GM23338 (cell line): ENCODE data around the gene RPS28. TPM values are rescaled to one million over a fixed set of nuclear protein-coding genes. Genes with fewer than 3 reads are reported as not detected.

Experiments
- ATAC-seq: fragments of 200-7000 bp; cut with Tn5 transposase; 3 replicates; pipeline ENCODE4 v1.9.1; 2020
- DNase-seq: peaks from one replicate; pipeline ENCODE4 v3.0.0-alpha.2; 2015; ENCODE audit warnings: low spot score
- H2AFZ ChIP-seq: fragments of 200-600 bp; sonication (generic); 2 replicates; pipeline ENCODE4 v1.8.0; 2016; ENCODE audit warnings: antibody characterized with exemption, mild to moderate bottlenecking, moderate library complexity
- H3F3A ChIP-seq: fragments of 200-600 bp; sonication (generic); replicated peaks from 2 replicates; pipeline ENCODE4 v1.8.0; 2017; ENCODE audit warnings: antibody characterized with exemption, mixed run types, low read depth
- H3K27ac ChIP-seq: fragments of 200-600 bp; sonication (generic); 2 replicates; pipeline ENCODE4 v1.6.1; 2016; ENCODE audit warnings: low read depth
- H3K27me3 ChIP-seq: fragments of 200-600 bp; sonication (generic); 2 replicates; pipeline ENCODE4 v1.8.0; 2016; ENCODE audit warnings: mild to moderate bottlenecking, mixed run types, moderate library complexity; ENCODE audit not compliant: insufficient read depth
- H3K36me3 ChIP-seq: fragments of 200-600 bp; sonication (generic); 2 replicates; pipeline ENCODE4 v1.8.0; 2016; ENCODE audit warnings: mild to moderate bottlenecking; ENCODE audit not compliant: insufficient read depth
- H3K4me1 ChIP-seq: fragments of 200-600 bp; sonication (generic); 2 replicates; pipeline ENCODE4 v1.8.0; 2016; ENCODE audit warnings: mild to moderate bottlenecking, moderate library complexity; ENCODE audit not compliant: insufficient read depth
- H3K4me2 ChIP-seq: fragments of 200-600 bp; sonication (generic); 2 replicates; pipeline ENCODE4 v1.7.1; 2017; ENCODE audit warnings: mixed run types
- H3K4me3 ChIP-seq: fragments of 200-600 bp; sonication (generic); 2 replicates; pipeline ENCODE4 v1.6.1; 2016; ENCODE audit warnings: mixed run types
- H3K79me2 ChIP-seq: fragments of 200-600 bp; sonication (generic); replicated peaks from 2 replicates; pipeline ENCODE4 v1.8.0; 2017; ENCODE audit warnings: mild to moderate bottlenecking; ENCODE audit not compliant: insufficient read depth
- H3K9me2 ChIP-seq: fragments of 200-600 bp; sonication (generic); 2 replicates; pipeline ENCODE4 v1.8.0; 2017; ENCODE audit not compliant: insufficient read depth
- H4K20me1 ChIP-seq: fragments of 200-600 bp; sonication (generic); replicated peaks from 2 replicates; pipeline ENCODE4 v1.8.0; 2017; ENCODE audit warnings: mild to moderate bottlenecking; ENCODE audit not compliant: insufficient read depth
- H3K27ac Mint-ChIP-seq: 2 replicates; pipeline ENCODE4 v1.8.0; 2020; ENCODE audit warnings: inconsistent platforms, mild to moderate bottlenecking, moderate library complexity, mixed read lengths
- H3K27me3 Mint-ChIP-seq: 3 replicates; pipeline ENCODE4 v1.8.0; 2022; ENCODE audit warnings: low read depth, mild to moderate bottlenecking, moderate library complexity, mixed read lengths, inconsistent platforms; ENCODE audit not compliant: insufficient read depth, poor library complexity
- H3K36me3 Mint-ChIP-seq: 3 replicates; pipeline ENCODE4 v1.8.0; 2021; ENCODE audit warnings: low read depth, mild to moderate bottlenecking, inconsistent platforms, moderate library complexity, mixed read lengths
- H3K4me1 Mint-ChIP-seq: 3 replicates; pipeline ENCODE4 v1.8.0; 2020; ENCODE audit warnings: mild to moderate bottlenecking, inconsistent platforms, mixed read lengths
- H3K4me3 Mint-ChIP-seq: 3 replicates; pipeline ENCODE4 v1.8.0; 2021; ENCODE audit warnings: moderate library complexity, mild to moderate bottlenecking, inconsistent platforms, mixed read lengths
- H3K9me3 Mint-ChIP-seq: 3 replicates; pipeline ENCODE4 v1.8.0; 2020; ENCODE audit warnings: moderate library complexity, mild to moderate bottlenecking, inconsistent platforms, mixed read lengths
- CREB1 ChIP-seq: fragments of 250-450 bp; sonication (Bioruptor Pico); IDR thresholded peaks from 2 replicates; pipeline ENCODE4 v1.5.0; 2020; ENCODE audit warnings: low read depth, mild to moderate bottlenecking, moderate library complexity
- EZH2 ChIP-seq: fragments of 200-600 bp; sonication (generic); IDR thresholded peaks from one replicate; pipeline ENCODE4 v1.8.0; 2017; ENCODE audit warnings: antibody characterized with exemption, mild to moderate bottlenecking, low read depth; ENCODE audit not compliant: unreplicated experiment
- EZH2phosphoT487 ChIP-seq: fragments of 200-600 bp; sonication (generic); IDR thresholded peaks from one replicate; pipeline ENCODE4 v1.8.1; 2018; ENCODE audit warnings: antibody characterized with exemption; ENCODE audit not compliant: unreplicated experiment
- JUNB ChIP-seq: IDR thresholded peaks from one replicate; pipeline ENCODE4 v1.6.1; 2016; ENCODE audit warnings: antibody characterized with exemption; ENCODE audit not compliant: unreplicated experiment
- NANOG ChIP-seq: IDR thresholded peaks from 2 replicates; pipeline ENCODE4 v1.6.1; 2016; ENCODE audit warnings: antibody characterized with exemption, borderline replicate concordance
- POLR2AphosphoS5 ChIP-seq: IDR thresholded peaks from 2 replicates; pipeline ENCODE4 v1.6.1; 2016; ENCODE audit warnings: antibody characterized with exemption, low read depth
- STAT1 ChIP-seq: IDR thresholded peaks from one replicate; pipeline ENCODE4 v1.6.1; 2016; ENCODE audit warnings: antibody characterized with exemption; ENCODE audit not compliant: unreplicated experiment
- ZNF114 ChIP-seq: fragments of 250-450 bp; sonication (Bioruptor Pico); IDR thresholded peaks from 2 replicates; pipeline ENCODE4 v1.5.0; 2020; ENCODE audit warnings: mild to moderate bottlenecking, moderate library complexity
- ZNF331 ChIP-seq: fragments of 250-450 bp; sonication (Bioruptor Pico); IDR thresholded peaks from 2 replicates; pipeline ENCODE4 v1.5.0; 2020; ENCODE audit warnings: low read depth, mild to moderate bottlenecking, moderate library complexity
- polyA plus RNA-seq: library from polyadenylated mRNA; unstranded; fragments of >200 nt; fragmentation: Nextera tagmentation; extraction: Ambion mirVana; gene quantifications from 2 replicates; pipeline ENCODE4 v1.2.1, GENCODE V29; 2016
- total RNA-seq: library from RNA; depleted of rRNA; stranded (reverse); fragments of >200 nt; shearing (Covaris generic); gene quantifications from 2 replicates; pipeline ENCODE4 v1.2.3, GENCODE V29; 2014
- TF ChIP-seq, protein P1 (sequence below): IDR thresholded peaks from 2 replicates; pipeline ENCODE4 v1.6.1; 2016; ENCODE audit warnings: antibody characterized with exemption
- TF ChIP-seq, protein P2 (sequence below): fragments of 250-450 bp; sonication (Bioruptor Pico); IDR thresholded peaks from 2 replicates; pipeline ENCODE4 v1.5.0; 2020; ENCODE audit warnings: mild to moderate bottlenecking, moderate library complexity
- TF ChIP-seq, protein P3 (sequence below), 2 experiments: fragments of 200-600 bp in 1 of 2; sonication (generic) in 1 of 2; conservative IDR thresholded peaks; 2 replicates each; pipeline versions ENCODE4 v1.5.1 to v1.6.1; 2016 to 2017; ENCODE audit warnings: antibody characterized with exemption in 2 of 2, low read depth in 2 of 2, mild to moderate bottlenecking in 2 of 2, moderate library complexity in 1 of 2
- TF ChIP-seq, protein P4 (sequence below): IDR thresholded peaks from one replicate; pipeline ENCODE4 v1.6.1; 2018; ENCODE audit warnings: antibody characterized with exemption; ENCODE audit not compliant: unreplicated experiment

Gene RPS28
- total and polyA plus RNA-seq, 2 experiments from 2014 or later = 174 to 1,790 TPM

DNA sequence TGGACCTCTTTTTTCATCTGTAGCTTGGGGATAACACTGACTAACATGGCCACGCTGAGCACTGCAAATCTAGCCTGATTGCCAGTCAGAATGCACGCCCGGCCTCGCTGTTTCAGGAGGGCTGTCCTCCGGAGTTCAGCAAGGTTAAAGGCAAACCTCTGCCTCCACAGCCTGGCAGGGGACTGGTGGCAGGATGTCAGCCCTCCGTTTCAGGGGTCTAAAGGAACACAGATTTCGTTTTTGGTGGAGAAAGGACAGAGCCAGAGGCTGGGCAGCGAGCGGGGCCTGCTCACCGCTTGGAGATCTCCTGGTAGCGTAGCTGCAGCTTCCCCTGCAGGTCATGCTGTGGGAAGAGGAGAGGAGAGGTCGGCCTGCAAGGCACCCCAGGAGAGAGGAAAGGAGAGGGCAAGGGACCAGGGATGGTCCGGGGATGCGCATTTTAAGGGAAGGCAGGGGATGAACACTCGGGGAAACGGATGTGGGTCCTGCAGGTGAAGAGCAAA, 681 bp upstream of the RPS28 start:
- Histone ChIP-seq H3K4me2 (peak overlapping the region; percentile 100), H3K4me1 (peaks cover 24% of the 10 kb centered on the region), H3K79me2 (peaks cover 33% of the 10 kb centered on the region), H3K4me3 (peak overlapping the region; percentile 96), H3K27me3 (no peaks in the 10 kb centered on the region), H3K27ac (peak overlapping the region; percentile 98), H3K9me2 (no peaks in the 10 kb centered on the region), H4K20me1 (peaks cover 24% of the 10 kb centered on the region), H2AFZ (no peak overlapping the region), H3F3A (peaks cover 53% of the 10 kb centered on the region), H3K36me3 (peaks cover 7% of the 10 kb centered on the region)
- Mint-ChIP-seq H3K9me3 (no peaks in the 10 kb centered on the region), H3K36me3 (peaks cover 43% of the 10 kb centered on the region), H3K4me1 (peaks cover 37% of the 10 kb centered on the region), H3K27me3 (peaks cover 22% of the 10 kb centered on the region), H3K27ac (peak overlapping the region; percentile 97), H3K4me3 (peak overlapping the region; percentile 97)
- ATAC-seq (peak; percentile 6; the same call in 2 of the 3 replicates), DNase-seq (peak; percentile 26)
- TF ChIP-seq ZNF331 (CRISPR knock-in tag) (no peak), ZNF114 (CRISPR knock-in tag) (no peak), JUNB (no peak), POLR2AphosphoS5 (no peak), EZH2 (no peak), CREB1 (CRISPR knock-in tag) (no peak), STAT1 (no peak), NANOG (no peak), EZH2phosphoT487 (no peak)
- TF ChIP-seq, protein P1, sequence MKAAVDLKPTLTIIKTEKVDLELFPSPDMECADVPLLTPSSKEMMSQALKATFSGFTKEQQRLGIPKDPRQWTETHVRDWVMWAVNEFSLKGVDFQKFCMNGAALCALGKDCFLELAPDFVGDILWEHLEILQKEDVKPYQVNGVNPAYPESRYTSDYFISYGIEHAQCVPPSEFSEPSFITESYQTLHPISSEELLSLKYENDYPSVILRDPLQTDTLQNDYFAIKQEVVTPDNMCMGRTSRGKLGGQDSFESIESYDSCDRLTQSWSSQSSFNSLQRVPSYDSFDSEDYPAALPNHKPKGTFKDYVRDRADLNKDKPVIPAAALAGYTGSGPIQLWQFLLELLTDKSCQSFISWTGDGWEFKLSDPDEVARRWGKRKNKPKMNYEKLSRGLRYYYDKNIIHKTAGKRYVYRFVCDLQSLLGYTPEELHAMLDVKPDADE = no peak
- TF ChIP-seq, protein P2, sequence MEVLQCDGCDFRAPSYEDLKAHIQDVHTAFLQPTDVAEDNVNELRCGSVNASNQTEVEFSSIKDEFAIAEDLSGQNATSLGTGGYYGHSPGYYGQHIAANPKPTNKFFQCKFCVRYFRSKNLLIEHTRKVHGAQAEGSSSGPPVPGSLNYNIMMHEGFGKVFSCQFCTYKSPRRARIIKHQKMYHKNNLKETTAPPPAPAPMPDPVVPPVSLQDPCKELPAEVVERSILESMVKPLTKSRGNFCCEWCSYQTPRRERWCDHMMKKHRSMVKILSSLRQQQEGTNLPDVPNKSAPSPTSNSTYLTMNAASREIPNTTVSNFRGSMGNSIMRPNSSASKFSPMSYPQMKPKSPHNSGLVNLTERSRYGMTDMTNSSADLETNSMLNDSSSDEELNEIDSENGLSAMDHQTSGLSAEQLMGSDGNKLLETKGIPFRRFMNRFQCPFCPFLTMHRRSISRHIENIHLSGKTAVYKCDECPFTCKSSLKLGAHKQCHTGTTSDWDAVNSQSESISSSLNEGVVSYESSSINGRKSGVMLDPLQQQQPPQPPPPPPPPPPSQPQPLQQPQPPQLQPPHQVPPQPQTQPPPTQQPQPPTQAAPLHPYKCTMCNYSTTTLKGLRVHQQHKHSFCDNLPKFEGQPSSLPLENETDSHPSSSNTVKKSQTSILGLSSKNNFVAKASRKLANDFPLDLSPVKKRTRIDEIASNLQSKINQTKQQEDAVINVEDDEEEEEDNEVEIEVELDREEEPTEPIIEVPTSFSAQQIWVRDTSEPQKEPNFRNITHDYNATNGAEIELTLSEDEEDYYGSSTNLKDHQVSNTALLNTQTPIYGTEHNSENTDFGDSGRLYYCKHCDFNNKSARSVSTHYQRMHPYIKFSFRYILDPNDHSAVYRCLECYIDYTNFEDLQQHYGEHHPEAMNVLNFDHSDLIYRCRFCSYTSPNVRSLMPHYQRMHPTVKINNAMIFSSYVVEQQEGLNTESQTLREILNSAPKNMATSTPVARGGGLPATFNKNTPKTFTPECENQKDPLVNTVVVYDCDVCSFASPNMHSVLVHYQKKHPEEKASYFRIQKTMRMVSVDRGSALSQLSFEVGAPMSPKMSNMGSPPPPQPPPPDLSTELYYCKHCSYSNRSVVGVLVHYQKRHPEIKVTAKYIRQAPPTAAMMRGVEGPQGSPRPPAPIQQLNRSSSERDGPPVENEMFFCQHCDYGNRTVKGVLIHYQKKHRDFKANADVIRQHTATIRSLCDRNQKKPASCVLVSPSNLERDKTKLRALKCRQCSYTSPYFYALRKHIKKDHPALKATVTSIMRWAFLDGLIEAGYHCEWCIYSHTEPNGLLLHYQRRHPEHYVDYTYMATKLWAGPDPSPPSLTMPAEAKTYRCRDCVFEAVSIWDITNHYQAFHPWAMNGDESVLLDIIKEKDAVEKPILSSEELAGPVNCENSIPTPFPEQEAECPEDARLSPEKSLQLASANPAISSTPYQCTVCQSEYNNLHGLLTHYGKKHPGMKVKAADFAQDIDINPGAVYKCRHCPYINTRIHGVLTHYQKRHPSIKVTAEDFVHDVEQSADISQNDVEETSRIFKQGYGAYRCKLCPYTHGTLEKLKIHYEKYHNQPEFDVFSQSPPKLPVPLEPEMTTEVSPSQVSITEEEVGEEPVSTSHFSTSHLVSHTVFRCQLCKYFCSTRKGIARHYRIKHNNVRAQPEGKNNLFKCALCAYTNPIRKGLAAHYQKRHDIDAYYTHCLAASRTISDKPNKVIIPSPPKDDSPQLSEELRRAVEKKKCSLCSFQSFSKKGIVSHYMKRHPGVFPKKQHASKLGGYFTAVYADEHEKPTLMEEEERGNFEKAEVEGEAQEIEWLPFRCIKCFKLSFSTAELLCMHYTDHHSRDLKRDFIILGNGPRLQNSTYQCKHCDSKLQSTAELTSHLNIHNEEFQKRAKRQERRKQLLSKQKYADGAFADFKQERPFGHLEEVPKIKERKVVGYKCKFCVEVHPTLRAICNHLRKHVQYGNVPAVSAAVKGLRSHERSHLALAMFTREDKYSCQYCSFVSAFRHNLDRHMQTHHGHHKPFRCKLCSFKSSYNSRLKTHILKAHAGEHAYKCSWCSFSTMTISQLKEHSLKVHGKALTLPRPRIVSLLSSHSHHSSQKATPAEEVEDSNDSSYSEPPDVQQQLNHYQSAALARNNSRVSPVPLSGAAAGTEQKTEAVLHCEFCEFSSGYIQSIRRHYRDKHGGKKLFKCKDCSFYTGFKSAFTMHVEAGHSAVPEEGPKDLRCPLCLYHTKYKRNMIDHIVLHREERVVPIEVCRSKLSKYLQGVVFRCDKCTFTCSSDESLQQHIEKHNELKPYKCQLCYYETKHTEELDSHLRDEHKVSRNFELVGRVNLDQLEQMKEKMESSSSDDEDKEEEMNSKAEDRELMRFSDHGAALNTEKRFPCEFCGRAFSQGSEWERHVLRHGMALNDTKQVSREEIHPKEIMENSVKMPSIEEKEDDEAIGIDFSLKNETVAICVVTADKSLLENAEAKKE = no peak
- TF ChIP-seq, protein P3, sequence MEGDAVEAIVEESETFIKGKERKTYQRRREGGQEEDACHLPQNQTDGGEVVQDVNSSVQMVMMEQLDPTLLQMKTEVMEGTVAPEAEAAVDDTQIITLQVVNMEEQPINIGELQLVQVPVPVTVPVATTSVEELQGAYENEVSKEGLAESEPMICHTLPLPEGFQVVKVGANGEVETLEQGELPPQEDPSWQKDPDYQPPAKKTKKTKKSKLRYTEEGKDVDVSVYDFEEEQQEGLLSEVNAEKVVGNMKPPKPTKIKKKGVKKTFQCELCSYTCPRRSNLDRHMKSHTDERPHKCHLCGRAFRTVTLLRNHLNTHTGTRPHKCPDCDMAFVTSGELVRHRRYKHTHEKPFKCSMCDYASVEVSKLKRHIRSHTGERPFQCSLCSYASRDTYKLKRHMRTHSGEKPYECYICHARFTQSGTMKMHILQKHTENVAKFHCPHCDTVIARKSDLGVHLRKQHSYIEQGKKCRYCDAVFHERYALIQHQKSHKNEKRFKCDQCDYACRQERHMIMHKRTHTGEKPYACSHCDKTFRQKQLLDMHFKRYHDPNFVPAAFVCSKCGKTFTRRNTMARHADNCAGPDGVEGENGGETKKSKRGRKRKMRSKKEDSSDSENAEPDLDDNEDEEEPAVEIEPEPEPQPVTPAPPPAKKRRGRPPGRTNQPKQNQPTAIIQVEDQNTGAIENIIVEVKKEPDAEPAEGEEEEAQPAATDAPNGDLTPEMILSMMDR (conservative IDR thresholded peaks at IDR 0.05; ENCODE audit: low read depth in 2 of 2) = no peak
- TF ChIP-seq, protein P4, sequence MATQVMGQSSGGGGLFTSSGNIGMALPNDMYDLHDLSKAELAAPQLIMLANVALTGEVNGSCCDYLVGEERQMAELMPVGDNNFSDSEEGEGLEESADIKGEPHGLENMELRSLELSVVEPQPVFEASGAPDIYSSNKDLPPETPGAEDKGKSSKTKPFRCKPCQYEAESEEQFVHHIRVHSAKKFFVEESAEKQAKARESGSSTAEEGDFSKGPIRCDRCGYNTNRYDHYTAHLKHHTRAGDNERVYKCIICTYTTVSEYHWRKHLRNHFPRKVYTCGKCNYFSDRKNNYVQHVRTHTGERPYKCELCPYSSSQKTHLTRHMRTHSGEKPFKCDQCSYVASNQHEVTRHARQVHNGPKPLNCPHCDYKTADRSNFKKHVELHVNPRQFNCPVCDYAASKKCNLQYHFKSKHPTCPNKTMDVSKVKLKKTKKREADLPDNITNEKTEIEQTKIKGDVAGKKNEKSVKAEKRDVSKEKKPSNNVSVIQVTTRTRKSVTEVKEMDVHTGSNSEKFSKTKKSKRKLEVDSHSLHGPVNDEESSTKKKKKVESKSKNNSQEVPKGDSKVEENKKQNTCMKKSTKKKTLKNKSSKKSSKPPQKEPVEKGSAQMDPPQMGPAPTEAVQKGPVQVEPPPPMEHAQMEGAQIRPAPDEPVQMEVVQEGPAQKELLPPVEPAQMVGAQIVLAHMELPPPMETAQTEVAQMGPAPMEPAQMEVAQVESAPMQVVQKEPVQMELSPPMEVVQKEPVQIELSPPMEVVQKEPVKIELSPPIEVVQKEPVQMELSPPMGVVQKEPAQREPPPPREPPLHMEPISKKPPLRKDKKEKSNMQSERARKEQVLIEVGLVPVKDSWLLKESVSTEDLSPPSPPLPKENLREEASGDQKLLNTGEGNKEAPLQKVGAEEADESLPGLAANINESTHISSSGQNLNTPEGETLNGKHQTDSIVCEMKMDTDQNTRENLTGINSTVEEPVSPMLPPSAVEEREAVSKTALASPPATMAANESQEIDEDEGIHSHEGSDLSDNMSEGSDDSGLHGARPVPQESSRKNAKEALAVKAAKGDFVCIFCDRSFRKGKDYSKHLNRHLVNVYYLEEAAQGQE = no peak
